Measurements from ENCODE around the gene ACOD1. TPM values are rescaled to one million over a fixed set of nuclear protein-coding genes. Genes with fewer than 3 reads are reported as not detected.

ACOD1 gene
- total RNA-seq, 4 donors from 2014 or later, result not detected

GRCh38 chr13:76980075-76980718 lies 31.9 kb downstream of the ACOD1 start:
- Histone ChIP-seq H3K4me1 (no peaks in the 10 kb centered on the region), H3K27me3 (no peaks in the 10 kb centered on the region), H3K9me3 (no peaks in the 10 kb centered on the region), H3K27ac (no peak overlapping the region), H3K4me3 (replicated peaks in 1 of 3) (no peak overlapping the region), H3K36me3 (no peaks in the 10 kb centered on the region)
- TF ChIP-seq CTCF (IDR thresholded peaks at IDR 0.05) (peak; percentile 63 to 99 (median 86)), POLR2A (IDR thresholded peaks at IDR 0.05) (no peak)
- intact Hi-C loops (cut with DNase I), result no loop called here
- peak; percentile 70 to 78 for DNase-seq
- WGBS, 2 donors, result 6% methylated on average over 29 to 34 of the region's 34 CpGs

- Histone ChIP-seq H3K4me3 (replicated peaks in 1 of 3) (no peak overlapping the region), H3K27ac (no peak overlapping the region), H3K4me1 (no peaks in the 10 kb centered on the region), H3K27me3 (no peaks in the 10 kb centered on the region), H3K9me3 (no peaks in the 10 kb centered on the region), H3K36me3 (no peaks in the 10 kb centered on the region)
- intact Hi-C loops (cut with DNase I), result no loop called here
- DNase-seq, result no peak
- TF ChIP-seq CTCF (IDR thresholded peaks at IDR 0.05) (no peak), POLR2A (IDR thresholded peaks at IDR 0.05) (no peak)
- WGBS, 2 donors, result 68 to 73% methylated on average over 6 of the region's 6 CpGs
Observed at GRCh38 chr13:76982061-76982460, 33.8 kb downstream of the ACOD1 start.

- intact Hi-C loops (cut with DNase I), result no loop called here
- H3K27ac ChIP-seq, result no peak overlapping the region
- no peaks in the 10 kb centered on the region for H3K36me3 ChIP-seq
- H3K9me3 ChIP-seq, result no peaks in the 10 kb centered on the region
- H3K4me3 ChIP-seq (replicated peaks in 1 of 3), result no peak overlapping the region
- no peak for DNase-seq
- 78 to 84% methylated on average over 5 of the region's 5 CpGs for WGBS, 2 donors
- no peak for TF ChIP-seq CTCF (IDR thresholded peaks at IDR 0.05)
- no peak for TF ChIP-seq POLR2A (IDR thresholded peaks at IDR 0.05)
- no peaks in the 10 kb centered on the region for H3K27me3 ChIP-seq
- H3K4me1 ChIP-seq, result no peaks in the 10 kb centered on the region
Observed at GRCh38 chr13:76983676-76984075, 35.4 kb downstream of the ACOD1 start.

- Histone ChIP-seq H3K4me3 (replicated peaks in 1 of 3) (peak overlapping the region in 2 of 3 donors; percentile 2 to 59), H3K9me3 (no peaks in the 10 kb centered on the region), H3K27me3 (no peaks in the 10 kb centered on the region), H3K27ac (peak overlapping the region; percentile 86 to 99 (median 95)), H3K36me3 (peaks cover under 1 to 3% of the 10 kb centered on the region in 2 donors), H3K4me1 (peaks cover 12 to 26% of the 10 kb centered on the region in 2 donors)
- no peak for TF ChIP-seq POLR2A (IDR thresholded peaks at IDR 0.05)
- TF ChIP-seq CTCF (IDR thresholded peaks at IDR 0.05), result no peak
- 30% methylated on average over 15 of the region's 15 CpGs for WGBS, 2 donors
- peak in 1 of 2 donors; percentile 34 for DNase-seq
- intact Hi-C loops (cut with DNase I), result loop anchor here (5.0 kb wide), 1 partner anchor 36 kb away; the partner anchor contains the start of gene FBXL3
Observed at GRCh38 chr13:76991432-76991795, 43.1 kb downstream of the ACOD1 start.

GRCh38 chr13:76991796-76992547 lies 43.7 kb downstream of the ACOD1 start, which contains the start of gene CLN5:
CLN5 (plus strand) TSS chr13:76992081; CDS start chr13:76992099, 18 bp downstream.
- 1% methylated on average over 16 to 21 of the region's 73 CpGs for WGBS, 2 donors
- peaks cover 17 to 31% of the 10 kb centered on the region in 2 donors for H3K4me1 ChIP-seq
- peak within 1 kb of the TSS; percentile 37 to 75 (median 59) for H3K4me3 ChIP-seq (replicated peaks in 1 of 3)
- no peaks in the 10 kb centered on the region for H3K27me3 ChIP-seq
- TF ChIP-seq CTCF (IDR thresholded peaks at IDR 0.05) (peak in 3 of 6 experiments; percentile 12 to 27 (median 22)), POLR2A (IDR thresholded peaks at IDR 0.05) (peak; percentile 95 to 100)
- H3K27ac ChIP-seq, result peak within 1 kb of the TSS; percentile 86 to 99 (median 95)
- intact Hi-C loops (cut with DNase I), result loop anchor here (5.0 kb wide), 1 partner anchor 35 kb away; the partner anchor contains the start of gene FBXL3
- H3K9me3 ChIP-seq, result no peaks in the 10 kb centered on the region
- H3K36me3 ChIP-seq, result peaks cover 6 to 8% of the 10 kb centered on the region in 2 donors
- DNase-seq, result peak; percentile 95 to 96

All from thyroid gland (tissue), 4 donors.